ENCODE measurements around the gene NAA30.

DNA sequence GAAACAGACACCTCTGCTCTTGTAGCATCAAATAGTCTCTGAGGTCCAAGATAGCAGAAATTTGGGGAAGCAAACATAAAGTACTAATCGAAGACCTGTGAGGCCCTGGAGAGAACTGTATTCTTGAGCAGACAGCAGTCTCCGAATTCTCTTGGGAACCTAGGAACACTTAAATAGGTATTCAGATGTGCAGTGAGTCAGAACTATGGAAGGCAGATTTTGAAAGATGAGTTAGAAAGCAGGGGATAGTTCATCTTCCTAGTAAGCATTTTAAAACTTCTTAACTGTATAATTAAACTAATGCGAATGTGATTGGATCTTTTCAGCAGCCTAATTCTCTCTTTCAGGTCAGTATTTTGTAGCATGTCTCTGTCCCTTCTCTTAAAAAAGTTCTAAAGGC lies 30.6 kb downstream of the NAA30 start:
- TF ChIP-seq, protein P1, sequence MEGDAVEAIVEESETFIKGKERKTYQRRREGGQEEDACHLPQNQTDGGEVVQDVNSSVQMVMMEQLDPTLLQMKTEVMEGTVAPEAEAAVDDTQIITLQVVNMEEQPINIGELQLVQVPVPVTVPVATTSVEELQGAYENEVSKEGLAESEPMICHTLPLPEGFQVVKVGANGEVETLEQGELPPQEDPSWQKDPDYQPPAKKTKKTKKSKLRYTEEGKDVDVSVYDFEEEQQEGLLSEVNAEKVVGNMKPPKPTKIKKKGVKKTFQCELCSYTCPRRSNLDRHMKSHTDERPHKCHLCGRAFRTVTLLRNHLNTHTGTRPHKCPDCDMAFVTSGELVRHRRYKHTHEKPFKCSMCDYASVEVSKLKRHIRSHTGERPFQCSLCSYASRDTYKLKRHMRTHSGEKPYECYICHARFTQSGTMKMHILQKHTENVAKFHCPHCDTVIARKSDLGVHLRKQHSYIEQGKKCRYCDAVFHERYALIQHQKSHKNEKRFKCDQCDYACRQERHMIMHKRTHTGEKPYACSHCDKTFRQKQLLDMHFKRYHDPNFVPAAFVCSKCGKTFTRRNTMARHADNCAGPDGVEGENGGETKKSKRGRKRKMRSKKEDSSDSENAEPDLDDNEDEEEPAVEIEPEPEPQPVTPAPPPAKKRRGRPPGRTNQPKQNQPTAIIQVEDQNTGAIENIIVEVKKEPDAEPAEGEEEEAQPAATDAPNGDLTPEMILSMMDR (IDR thresholded peaks at IDR 0.05; ENCODE audit: insufficient read depth, low read depth, low read length): no peak
- no peak for TF ChIP-seq EZH2 (IDR thresholded peaks at IDR 0.05; ENCODE audit: insufficient read depth, low read length)

Measured in astrocyte (in vitro differentiated cells and primary cell).